HEK293 (cell line): ENCODE measurements around the gene PCSK6.

Experiments
- CTCF ChIA-PET: fragments of 350-600 bp; formaldehyde crosslinking; extraction: SDS; loops from one replicate; lab custom pipeline; 2021; ENCODE audit warnings: antibody characterized with exemption; lab: Yijun Ruan, JAX
- POLR2A ChIA-PET: fragments of 300-600 bp; formaldehyde crosslinking; extraction: SDS; loops from one replicate; lab custom pipeline; 2020; ENCODE audit warnings: antibody characterized with exemption, inconsistent platforms; lab: Yijun Ruan, JAX
- H3K27ac ChIP-seq: fragments of 200-500 bp; sonication (Bioruptor generic); 2 replicates; pipeline ENCODE4 v1.5.1; 2014; ENCODE audit warnings: low read depth, low read length, control low read depth, inconsistent platforms; ENCODE audit errors: extremely low read depth
- H3K36me3 ChIP-seq, 2 experiments: fragments of 200-500 bp in 1 of 2; sonication (Bioruptor generic) in 1 of 2; 1 replicate in 1 of 2; 2 replicates in 1 of 2; pipeline ENCODE4 v1.5.1; 2014 to 2017; ENCODE audit warnings: inconsistent platforms in 2 of 2, low read length in 2 of 2; ENCODE audit not compliant: control insufficient read depth in 2 of 2, insufficient read depth in 1 of 2
- H3K4me1 ChIP-seq: fragments of 200-500 bp; sonication (Bioruptor generic); 2 replicates; pipeline ENCODE4 v1.5.1; 2014; ENCODE audit warnings: mild to moderate bottlenecking, low read length, inconsistent platforms; ENCODE audit not compliant: control insufficient read depth, insufficient read depth
- H3K4me3 ChIP-seq: 2 replicates; pipeline ENCODE4 v1.5.1; 2011; ENCODE audit warnings: low read depth, mild to moderate bottlenecking, control low read depth, low read length, moderate library complexity
- H3K9me3 ChIP-seq: fragments of 200-500 bp; sonication (Bioruptor generic); 2 replicates; pipeline ENCODE4 v1.5.1; 2014; ENCODE audit warnings: low read depth, low read length, inconsistent platforms; ENCODE audit not compliant: control insufficient read depth, insufficient read depth
- HOXC10 ChIP-seq: sonication (generic); formaldehyde crosslinking; IDR thresholded peaks from 2 replicates; pipeline ENCODE4 v1.8.1; 2023; ENCODE audit warnings: mild to moderate bottlenecking, missing genetic modification reagents
- KLF7 ChIP-seq: fragments of 450-650 bp; formaldehyde crosslinking; IDR thresholded peaks from 2 replicates; pipeline ENCODE4 v1.5.1; 2016; ENCODE audit warnings: missing biosample characterization, missing genetic modification characterization, borderline replicate concordance
- ZBTB7A ChIP-seq: fragments of 450-650 bp; formaldehyde crosslinking; IDR thresholded peaks from 2 replicates; pipeline ENCODE4 v1.5.1; 2016; ENCODE audit warnings: low read depth, missing biosample characterization, missing genetic modification characterization
- ZNF202 ChIP-seq: fragments of 450-650 bp; formaldehyde crosslinking; IDR thresholded peaks from 2 replicates; pipeline ENCODE4 v1.5.1; 2016; ENCODE audit warnings: missing biosample characterization, missing genetic modification characterization, borderline replicate concordance
- ZNF473 ChIP-seq: fragments of 450-650 bp; formaldehyde crosslinking; IDR thresholded peaks from 2 replicates; pipeline ENCODE4 v1.5.1; 2017; ENCODE audit warnings: missing biosample characterization, missing genetic modification characterization
- ZNF529 ChIP-seq: fragments of 450-650 bp; formaldehyde crosslinking; IDR thresholded peaks from 2 replicates; pipeline ENCODE4 v1.5.1; 2017; ENCODE audit warnings: missing genetic modification characterization, missing biosample characterization; ENCODE audit not compliant: insufficient replicate concordance
- ZNF549 ChIP-seq: fragments of 450-650 bp; IDR thresholded peaks from 2 replicates; pipeline ENCODE4 v1.5.1; 2018; ENCODE audit warnings: missing biosample characterization, missing genetic modification characterization, mild to moderate bottlenecking, inconsistent platforms, moderate library complexity
- ZNF555 ChIP-seq: fragments of 450-650 bp; formaldehyde crosslinking; conservative IDR thresholded peaks from 2 replicates; pipeline ENCODE4 v1.5.1; 2017; ENCODE audit warnings: missing biosample characterization, mild to moderate bottlenecking, missing genetic modification characterization, inconsistent platforms
- ZNF624 ChIP-seq: fragments of 450-650 bp; formaldehyde crosslinking; IDR thresholded peaks from 2 replicates; pipeline ENCODE4 v1.5.1; 2017; ENCODE audit warnings: missing biosample characterization, missing genetic modification characterization
- ZNF747 ChIP-seq: fragments of 450-650 bp; formaldehyde crosslinking; IDR thresholded peaks from 2 replicates; pipeline ENCODE4 v1.5.1; 2016; ENCODE audit warnings: missing biosample characterization, missing genetic modification characterization
- TF ChIP-seq, protein P1 (sequence below): fragments of 450-650 bp; formaldehyde crosslinking; IDR thresholded peaks from 2 replicates; pipeline ENCODE4 v1.5.1; 2016; ENCODE audit warnings: missing biosample characterization, missing genetic modification characterization, low read depth
- TF ChIP-seq, protein P2 (sequence below): fragments of 450-650 bp; IDR thresholded peaks from 2 replicates; pipeline ENCODE4 v1.5.1; 2018; ENCODE audit warnings: missing biosample characterization, missing genetic modification characterization
- TF ChIP-seq, protein P3 (sequence below): fragments of 450-650 bp; formaldehyde crosslinking; optimal IDR thresholded peaks from 2 replicates; pipeline ENCODE3; 2016; ENCODE audit warnings: missing biosample characterization, mild to moderate bottlenecking, missing genetic modification characterization
- TF ChIP-seq, protein P4 (sequence below): fragments of 450-650 bp; formaldehyde crosslinking; IDR thresholded peaks from 2 replicates; pipeline ENCODE4 v1.5.1; 2016; ENCODE audit warnings: missing biosample characterization, missing genetic modification characterization
- TF ChIP-seq, protein P5 (sequence below): fragments of 450-650 bp; formaldehyde crosslinking; IDR thresholded peaks from 2 replicates; pipeline ENCODE4 v1.5.1; 2016; ENCODE audit warnings: missing biosample characterization, missing genetic modification characterization
- TF ChIP-seq, protein P6 (sequence below): fragments of 450-650 bp; formaldehyde crosslinking; IDR thresholded peaks from 2 replicates; pipeline ENCODE4 v1.5.1; 2016; ENCODE audit warnings: missing biosample characterization, missing genetic modification characterization

Gene PCSK6

DNA sequence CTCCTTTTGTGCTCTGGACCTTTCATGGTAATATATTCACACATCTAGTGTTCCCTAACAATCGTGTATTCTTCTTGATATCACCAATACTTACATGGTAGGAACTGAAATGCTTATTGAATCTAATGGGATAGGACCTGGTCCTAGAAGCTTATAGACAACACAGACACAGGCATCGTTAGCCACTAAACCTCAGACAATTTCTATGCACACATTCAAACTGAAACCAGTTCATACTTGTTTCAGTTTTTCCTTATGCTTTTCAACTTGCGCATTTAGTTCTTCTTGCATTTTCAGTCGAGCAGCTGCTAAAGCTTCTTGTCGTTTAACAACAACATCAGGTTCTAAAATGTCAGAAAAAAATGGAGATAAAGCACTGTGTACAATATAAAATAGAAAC lies 214.5 kb downstream of the PCSK6 start:
- Histone ChIP-seq H3K27ac (no peak overlapping the region), H3K36me3 (peaks cover 56 to 58% of the 10 kb centered on the region in 2 experiments), H3K4me1 (no peaks in the 10 kb centered on the region), H3K4me3 (no peak overlapping the region), H3K9me3 (no peaks in the 10 kb centered on the region)
- TF ChIP-seq ZNF747 (no peak), ZBTB7A (tag by site-specific recombination) (no peak), ZNF529 (no peak), ZNF202 (tag by site-specific recombination) (no peak), KLF7 (tag by site-specific recombination) (no peak)
- TF ChIP-seq, protein P1, sequence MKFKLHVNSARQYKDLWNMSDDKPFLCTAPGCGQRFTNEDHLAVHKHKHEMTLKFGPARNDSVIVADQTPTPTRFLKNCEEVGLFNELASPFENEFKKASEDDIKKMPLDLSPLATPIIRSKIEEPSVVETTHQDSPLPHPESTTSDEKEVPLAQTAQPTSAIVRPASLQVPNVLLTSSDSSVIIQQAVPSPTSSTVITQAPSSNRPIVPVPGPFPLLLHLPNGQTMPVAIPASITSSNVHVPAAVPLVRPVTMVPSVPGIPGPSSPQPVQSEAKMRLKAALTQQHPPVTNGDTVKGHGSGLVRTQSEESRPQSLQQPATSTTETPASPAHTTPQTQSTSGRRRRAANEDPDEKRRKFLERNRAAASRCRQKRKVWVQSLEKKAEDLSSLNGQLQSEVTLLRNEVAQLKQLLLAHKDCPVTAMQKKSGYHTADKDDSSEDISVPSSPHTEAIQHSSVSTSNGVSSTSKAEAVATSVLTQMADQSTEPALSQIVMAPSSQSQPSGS (tag by site-specific recombination), result no peak
- TF ChIP-seq, protein P2, sequence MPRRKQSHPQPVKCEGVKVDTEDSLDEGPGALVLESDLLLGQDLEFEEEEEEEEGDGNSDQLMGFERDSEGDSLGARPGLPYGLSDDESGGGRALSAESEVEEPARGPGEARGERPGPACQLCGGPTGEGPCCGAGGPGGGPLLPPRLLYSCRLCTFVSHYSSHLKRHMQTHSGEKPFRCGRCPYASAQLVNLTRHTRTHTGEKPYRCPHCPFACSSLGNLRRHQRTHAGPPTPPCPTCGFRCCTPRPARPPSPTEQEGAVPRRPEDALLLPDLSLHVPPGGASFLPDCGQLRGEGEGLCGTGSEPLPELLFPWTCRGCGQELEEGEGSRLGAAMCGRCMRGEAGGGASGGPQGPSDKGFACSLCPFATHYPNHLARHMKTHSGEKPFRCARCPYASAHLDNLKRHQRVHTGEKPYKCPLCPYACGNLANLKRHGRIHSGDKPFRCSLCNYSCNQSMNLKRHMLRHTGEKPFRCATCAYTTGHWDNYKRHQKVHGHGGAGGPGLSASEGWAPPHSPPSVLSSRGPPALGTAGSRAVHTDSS (tag by site-specific recombination), result no peak
- POLR2A ChIA-PET, result interaction anchor here (2.4 kb wide), 1 partner anchor 20 kb away, joined by 9 read pairs; the partner anchor contains the start of gene SNRPA1
- CTCF ChIA-PET, result interaction anchor here (0.7 to 1.2 kb wide), 5 partner anchors 14 to 267 kb away, joined by 3 to 4 read pairs (median 3); no protein-coding TSS in a partner anchor

DNA sequence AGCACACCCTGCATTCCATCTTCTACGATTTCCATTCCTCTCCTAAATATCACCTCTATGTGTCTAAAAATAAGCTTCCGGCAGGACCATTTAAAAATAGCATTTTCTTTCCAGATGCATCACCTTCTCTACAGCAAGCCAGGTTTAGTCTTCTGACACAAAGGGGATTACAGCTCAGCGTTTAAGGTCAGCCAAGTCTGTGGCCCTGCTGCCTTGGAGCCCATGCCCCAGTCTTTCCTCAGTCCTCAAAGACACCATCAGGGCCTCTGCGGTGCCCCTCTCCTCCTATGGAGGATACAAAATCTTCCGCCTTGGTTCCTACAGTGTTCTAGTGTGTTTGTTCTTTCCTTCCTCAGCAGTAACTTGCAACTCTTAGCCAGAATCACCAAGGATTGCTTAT lies 216.0 kb downstream of the PCSK6 start:
- TF ChIP-seq, protein P3, sequence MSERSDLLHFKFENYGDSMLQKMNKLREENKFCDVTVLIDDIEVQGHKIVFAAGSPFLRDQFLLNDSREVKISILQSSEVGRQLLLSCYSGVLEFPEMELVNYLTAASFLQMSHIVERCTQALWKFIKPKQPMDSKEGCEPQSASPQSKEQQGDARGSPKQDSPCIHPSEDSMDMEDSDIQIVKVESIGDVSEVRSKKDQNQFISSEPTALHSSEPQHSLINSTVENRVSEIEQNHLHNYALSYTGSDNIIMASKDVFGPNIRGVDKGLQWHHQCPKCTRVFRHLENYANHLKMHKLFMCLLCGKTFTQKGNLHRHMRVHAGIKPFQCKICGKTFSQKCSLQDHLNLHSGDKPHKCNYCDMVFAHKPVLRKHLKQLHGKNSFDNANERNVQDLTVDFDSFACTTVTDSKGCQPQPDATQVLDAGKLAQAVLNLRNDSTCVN (tag by site-specific recombination), result no peak
- no peak for TF ChIP-seq ZNF473 (tag by site-specific recombination)
- TF ChIP-seq, protein P4, sequence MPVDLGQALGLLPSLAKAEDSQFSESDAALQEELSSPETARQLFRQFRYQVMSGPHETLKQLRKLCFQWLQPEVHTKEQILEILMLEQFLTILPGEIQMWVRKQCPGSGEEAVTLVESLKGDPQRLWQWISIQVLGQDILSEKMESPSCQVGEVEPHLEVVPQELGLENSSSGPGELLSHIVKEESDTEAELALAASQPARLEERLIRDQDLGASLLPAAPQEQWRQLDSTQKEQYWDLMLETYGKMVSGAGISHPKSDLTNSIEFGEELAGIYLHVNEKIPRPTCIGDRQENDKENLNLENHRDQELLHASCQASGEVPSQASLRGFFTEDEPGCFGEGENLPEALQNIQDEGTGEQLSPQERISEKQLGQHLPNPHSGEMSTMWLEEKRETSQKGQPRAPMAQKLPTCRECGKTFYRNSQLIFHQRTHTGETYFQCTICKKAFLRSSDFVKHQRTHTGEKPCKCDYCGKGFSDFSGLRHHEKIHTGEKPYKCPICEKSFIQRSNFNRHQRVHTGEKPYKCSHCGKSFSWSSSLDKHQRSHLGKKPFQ (tag by site-specific recombination), result no peak
- no peak for TF ChIP-seq ZNF549 (tag by site-specific recombination)
- TF ChIP-seq ZNF624, result no peak
- TF ChIP-seq HOXC10, result no peak
- TF ChIP-seq, protein P5, sequence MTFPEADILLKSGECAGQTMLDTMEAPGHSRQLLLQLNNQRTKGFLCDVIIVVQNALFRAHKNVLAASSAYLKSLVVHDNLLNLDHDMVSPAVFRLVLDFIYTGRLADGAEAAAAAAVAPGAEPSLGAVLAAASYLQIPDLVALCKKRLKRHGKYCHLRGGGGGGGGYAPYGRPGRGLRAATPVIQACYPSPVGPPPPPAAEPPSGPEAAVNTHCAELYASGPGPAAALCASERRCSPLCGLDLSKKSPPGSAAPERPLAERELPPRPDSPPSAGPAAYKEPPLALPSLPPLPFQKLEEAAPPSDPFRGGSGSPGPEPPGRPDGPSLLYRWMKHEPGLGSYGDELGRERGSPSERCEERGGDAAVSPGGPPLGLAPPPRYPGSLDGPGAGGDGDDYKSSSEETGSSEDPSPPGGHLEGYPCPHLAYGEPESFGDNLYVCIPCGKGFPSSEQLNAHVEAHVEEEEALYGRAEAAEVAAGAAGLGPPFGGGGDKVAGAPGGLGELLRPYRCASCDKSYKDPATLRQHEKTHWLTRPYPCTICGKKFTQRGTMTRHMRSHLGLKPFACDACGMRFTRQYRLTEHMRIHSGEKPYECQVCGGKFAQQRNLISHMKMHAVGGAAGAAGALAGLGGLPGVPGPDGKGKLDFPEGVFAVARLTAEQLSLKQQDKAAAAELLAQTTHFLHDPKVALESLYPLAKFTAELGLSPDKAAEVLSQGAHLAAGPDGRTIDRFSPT (tag by site-specific recombination), result no peak
- TF ChIP-seq, protein P6, sequence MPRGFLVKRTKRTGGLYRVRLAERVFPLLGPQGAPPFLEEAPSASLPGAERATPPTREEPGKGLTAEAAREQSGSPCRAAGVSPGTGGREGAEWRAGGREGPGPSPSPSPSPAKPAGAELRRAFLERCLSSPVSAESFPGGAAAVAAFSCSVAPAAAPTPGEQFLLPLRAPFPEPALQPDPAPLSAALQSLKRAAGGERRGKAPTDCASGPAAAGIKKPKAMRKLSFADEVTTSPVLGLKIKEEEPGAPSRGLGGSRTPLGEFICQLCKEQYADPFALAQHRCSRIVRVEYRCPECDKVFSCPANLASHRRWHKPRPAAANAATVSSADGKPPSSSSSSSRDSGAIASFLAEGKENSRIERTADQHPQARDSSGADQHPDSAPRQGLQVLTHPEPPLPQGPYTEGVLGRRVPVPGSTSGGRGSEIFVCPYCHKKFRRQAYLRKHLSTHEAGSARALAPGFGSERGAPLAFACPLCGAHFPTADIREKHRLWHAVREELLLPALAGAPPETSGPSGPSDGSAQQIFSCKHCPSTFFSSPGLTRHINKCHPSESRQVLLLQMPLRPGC (tag by site-specific recombination), result no peak
- TF ChIP-seq ZNF555 (tag by site-specific recombination), result no peak
- H3K27ac ChIP-seq, result no peak overlapping the region
- CTCF ChIA-PET, result interaction anchor here (0.7 to 1.5 kb wide), 7 partner anchors 15 to 368 kb away, joined by 3 to 5 read pairs (median 3); no protein-coding TSS in a partner anchor
- POLR2A ChIA-PET, result interaction anchor here (1.3 kb wide), 1 partner anchor 21 kb away, joined by 7 read pairs; the partner anchor contains the start of gene CHSY1
- no peaks in the 10 kb centered on the region for H3K9me3 ChIP-seq
- H3K36me3 ChIP-seq, result peaks cover 57 to 68% of the 10 kb centered on the region in 2 experiments
- H3K4me1 ChIP-seq, result no peaks in the 10 kb centered on the region
- H3K4me3 ChIP-seq, result no peak overlapping the region
